GM19099 (cell line): Measurements from ENCODE around the gene PARVG.

Experiments
- POLR2A ChIP-seq: IDR thresholded peaks from 3 replicates; pipeline ENCODE4 v1.6.1; 2011; ENCODE audit warnings: low read depth; ENCODE audit not compliant: insufficient read length; ENCODE audit errors: extremely low read depth

PARVG gene

GRCh38 chr22:44209343-44209742 is 28.6 kb downstream of the PARVG start:
- TF ChIP-seq POLR2A, result no peak

GRCh38 chr22:44210722-44211121 is 30.0 kb downstream of the PARVG start:
- TF ChIP-seq POLR2A, result no peak

GRCh38 chr22:44211256-44211945 is 30.7 kb downstream of the PARVG start:
- no peak for TF ChIP-seq POLR2A

- no peak for TF ChIP-seq POLR2A
Observed at GRCh38 chr22:44211946-44212930, 31.5 kb downstream of the PARVG start.

GRCh38 chr22:44212936-44213335 is 32.2 kb downstream of the PARVG start:
- no peak for TF ChIP-seq POLR2A

- TF ChIP-seq POLR2A, result no peak
Observed at GRCh38 chr22:44213489-44214043, 32.8 kb downstream of the PARVG start.

- TF ChIP-seq POLR2A, result no peak
Observed at GRCh38 chr22:44214187-44214586, 33.5 kb downstream of the PARVG start.

- no peak for TF ChIP-seq POLR2A
Observed at GRCh38 chr22:44214764-44215163, 34.0 kb downstream of the PARVG start.

GRCh38 chr22:44215287-44215686 is 34.6 kb downstream of the PARVG start:
- TF ChIP-seq POLR2A, result no peak

- no peak for TF ChIP-seq POLR2A
Observed at GRCh38 chr22:44217346-44217745, 36.6 kb downstream of the PARVG start.

- no peak for TF ChIP-seq POLR2A
Observed at GRCh38 chr22:44218071-44218470, 37.3 kb downstream of the PARVG start.

- TF ChIP-seq POLR2A, result no peak
Observed at GRCh38 chr22:44219101-44219870, 38.6 kb downstream of the PARVG start.

- TF ChIP-seq POLR2A, result no peak
Observed at GRCh38 chr22:44220727-44221680, 40.3 kb downstream of the PARVG start.

- TF ChIP-seq POLR2A, result no peak
Observed at GRCh38 chr22:44221710-44222475, 41.2 kb downstream of the PARVG start.

GRCh38 chr22:44224166-44224565 is 43.4 kb downstream of the PARVG start:
- no peak for TF ChIP-seq POLR2A
